Kidney (tissue), 14 donors: Measurements from ENCODE around the gene BSN. TPM values are rescaled to one million over a fixed set of nuclear protein-coding genes. Genes with fewer than 3 reads are reported as not detected.

Experiments used
- DNase-seq, 5 donors: peaks; one replicate each; pipeline ENCODE4 v3.0.0-alpha.2; 2013 to 2020
- FAIRE-seq: peaks from 2 replicates; lab custom pipeline; 2012; peaks lifted over from hg19 to GRCh38; lab: Jason Lieb, UNC
- H3K27ac ChIP-seq, 2 donors: one replicate each; pipeline ENCODE4 v1.7.0; 2013; ENCODE audit warnings: low read depth in 2 of 2, low read length in 2 of 2, inconsistent platforms in 1 of 2
- H3K27me3 ChIP-seq: one replicate; pipeline ENCODE4 v1.7.1; 2013; ENCODE audit warnings: low read length, inconsistent platforms; ENCODE audit not compliant: control insufficient read depth, insufficient read depth
- H3K36me3 ChIP-seq, 3 donors: one replicate each; pipeline versions ENCODE4 v1.7.0 to v1.7.1; 2013; ENCODE audit warnings: low read length in 3 of 3, control low read depth in 1 of 3, inconsistent platforms in 1 of 3; ENCODE audit not compliant: insufficient read depth in 3 of 3, control insufficient read depth in 2 of 3
- H3K4me1 ChIP-seq, 3 donors: one replicate each; pipeline versions ENCODE4 v1.7.0 to v1.7.1; 2013; ENCODE audit warnings: low read length in 3 of 3, inconsistent platforms in 1 of 3, low read depth in 1 of 3; ENCODE audit not compliant: control insufficient read depth in 2 of 3, insufficient read depth in 2 of 3
- H3K4me3 ChIP-seq, 3 donors: one replicate each; pipeline versions ENCODE4 v1.7.0 to v1.8.1; 2013; ENCODE audit warnings: low read length in 3 of 3, control low read depth in 1 of 3, inconsistent platforms in 1 of 3
- H3K9ac ChIP-seq, 3 donors: one replicate each; pipeline versions ENCODE4 v1.7.0 to v1.7.1; 2013; ENCODE audit warnings: low read length in 3 of 3, control low read depth in 1 of 3, inconsistent platforms in 1 of 3
- H3K9me3 ChIP-seq, 3 donors: one replicate each; pipeline versions ENCODE4 v1.7.0 to v1.7.1; 2013; ENCODE audit warnings: low read length in 3 of 3, control low read depth in 1 of 3, inconsistent platforms in 1 of 3; ENCODE audit not compliant: control insufficient read depth in 2 of 3, insufficient read depth in 1 of 3
- CTCF ChIP-seq: IDR thresholded peaks from 3 replicates; pipeline ENCODE4 v1.5.1; 2012; ENCODE audit warnings: mild to moderate bottlenecking, moderate library complexity, borderline replicate concordance; ENCODE audit not compliant: insufficient read depth; ENCODE audit errors: extremely low read depth
- intact Hi-C: fragments of 100-400 bp; cut with DNase I; formaldehyde crosslinking; loops from one replicate; pipeline ENCODE4 v1.11.1; 2022
- polyA plus RNA-seq: library from polyadenylated mRNA; stranded (reverse); fragments of 350-450 nt; fragmentation: Illumina TruSeq; extraction: RNeasy Lipid Tissue Mini Kit (QIAGEN cat#74804); gene quantifications from one replicate; pipeline ENCODE4 v1.2.3, GENCODE V29; 2014; ENCODE audit warnings: low read depth, low replicate concordance; ENCODE audit not compliant: insufficient read depth
- total RNA-seq: library from RNA; stranded (reverse); fragmentation: NEBNext Ultra II Directional; extraction: Animal tissue kit (Norgen Biotek cat#: 25700); gene quantifications from one replicate; pipeline ENCODE4 v1.2.1, GENCODE V29; 2021
- donor health status: control.
- donor health status: control.
- donor health status: control.
- donor health status: control.
- donor health status: control.
- donor health status: DM: yes; HTN: yes; CAD: no.
- donor health status: Normal renal cell carcinoma (clear cell type).

BSN gene
- total and polyA plus RNA-seq, 2 donors from 2014 or later, result 0.11 to 1.3 TPM

DNA sequence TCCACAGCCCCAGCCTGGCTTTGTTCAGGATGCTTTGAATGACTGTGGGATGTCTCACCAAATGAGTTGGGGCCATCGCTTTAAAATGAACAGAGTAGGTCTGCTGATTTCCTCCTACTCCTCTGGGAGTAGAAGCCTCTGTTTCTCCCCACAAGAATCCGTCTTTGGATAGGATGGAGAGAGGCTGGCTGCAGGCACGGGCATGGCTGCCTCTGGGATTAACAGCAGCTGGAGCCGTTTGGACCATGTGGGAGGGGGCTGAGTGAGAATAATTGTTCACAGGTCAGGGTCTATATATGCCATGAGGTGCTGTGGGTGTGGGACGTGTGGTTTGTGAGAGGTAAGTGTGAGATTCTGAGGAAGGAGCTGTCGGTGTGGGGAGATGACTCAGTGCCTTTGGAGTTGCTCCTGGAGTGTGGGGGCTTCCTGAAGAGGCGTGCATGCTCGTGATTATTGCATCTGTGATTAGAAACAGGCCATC lies 71.9 kb downstream of the BSN start:
- no peak for FAIRE-seq
- intact Hi-C loops, result no loop called here

DNA sequence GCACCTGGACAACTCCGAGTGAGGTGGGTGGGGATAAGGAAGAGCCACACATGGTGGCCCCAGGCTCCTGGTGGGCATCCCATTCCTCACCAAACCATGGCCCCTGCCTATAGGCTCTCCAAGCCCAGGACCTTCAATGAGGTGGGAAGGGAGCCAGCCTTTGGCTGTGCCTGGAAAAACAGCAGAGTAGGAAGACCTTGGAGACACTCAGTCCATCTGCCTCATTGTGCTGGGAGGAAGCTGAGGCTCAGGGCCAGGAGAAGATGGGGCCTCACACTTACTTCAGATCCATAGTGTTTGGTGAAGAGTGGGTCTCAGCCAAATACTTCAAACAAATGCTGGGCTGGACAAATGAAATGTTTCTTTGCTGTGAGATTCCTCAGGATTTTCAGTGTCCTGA lies 72.5 kb downstream of the BSN start:
- DNase-seq (no peak), FAIRE-seq (no peak)
- intact Hi-C loops, result no loop called here
- Histone ChIP-seq H3K4me3 (no peak overlapping the region), H3K27ac (no peak overlapping the region), H3K9ac (no peak overlapping the region), H3K27me3 (no peaks in the 10 kb centered on the region), H3K36me3 (no peaks in the 10 kb centered on the region), H3K4me1 (no peaks in the 10 kb centered on the region), H3K9me3 (no peaks in the 10 kb centered on the region)
- TF ChIP-seq CTCF, result no peak

More for the DNA sequence above, 71.9 kb downstream of the BSN start:
- H3K4me3 ChIP-seq, result no peak overlapping the region
- DNase-seq, result no peak
- no peak overlapping the region for H3K9ac ChIP-seq
- H3K4me1 ChIP-seq, result no peaks in the 10 kb centered on the region
- no peaks in the 10 kb centered on the region for H3K36me3 ChIP-seq
- TF ChIP-seq CTCF, result no peak
- no peaks in the 10 kb centered on the region for H3K9me3 ChIP-seq
- no peaks in the 10 kb centered on the region for H3K27me3 ChIP-seq
- no peak overlapping the region for H3K27ac ChIP-seq

GRCh38 chr3:49627634-49628033 lies 73.4 kb downstream of the BSN start:
- no peaks in the 10 kb centered on the region for H3K4me1 ChIP-seq
- no peaks in the 10 kb centered on the region for H3K36me3 ChIP-seq
- intact Hi-C loops, result no loop called here
- FAIRE-seq, result no peak
- DNase-seq, result no peak
- H3K4me3 ChIP-seq, result no peak overlapping the region
- no peak overlapping the region for H3K9ac ChIP-seq
- no peaks in the 10 kb centered on the region for H3K27me3 ChIP-seq
- no peaks in the 10 kb centered on the region for H3K9me3 ChIP-seq
- H3K27ac ChIP-seq, result no peak overlapping the region
- no peak for TF ChIP-seq CTCF

GRCh38 chr3:49628249-49628648 lies 74.0 kb downstream of the BSN start:
- H3K27me3 ChIP-seq, result no peaks in the 10 kb centered on the region

More at GRCh38 chr3:49628249-49628648, 74.0 kb downstream of the BSN start:
- DNase-seq (no peak), FAIRE-seq (no peak)
- Histone ChIP-seq H3K36me3 (no peaks in the 10 kb centered on the region), H3K4me1 (no peaks in the 10 kb centered on the region), H3K27ac (no peak overlapping the region), H3K9me3 (no peaks in the 10 kb centered on the region), H3K4me3 (no peak overlapping the region), H3K9ac (no peak overlapping the region)
- intact Hi-C loops, result no loop called here
- TF ChIP-seq CTCF, result no peak
